ENCODE data around the gene VWA3B.
"Not testable (repeated sequence)": the region's sequence is repeated elsewhere in the genome, so short reads cannot be mapped to it uniquely, and the experiment has no call there.

VWA3B gene

DNA sequence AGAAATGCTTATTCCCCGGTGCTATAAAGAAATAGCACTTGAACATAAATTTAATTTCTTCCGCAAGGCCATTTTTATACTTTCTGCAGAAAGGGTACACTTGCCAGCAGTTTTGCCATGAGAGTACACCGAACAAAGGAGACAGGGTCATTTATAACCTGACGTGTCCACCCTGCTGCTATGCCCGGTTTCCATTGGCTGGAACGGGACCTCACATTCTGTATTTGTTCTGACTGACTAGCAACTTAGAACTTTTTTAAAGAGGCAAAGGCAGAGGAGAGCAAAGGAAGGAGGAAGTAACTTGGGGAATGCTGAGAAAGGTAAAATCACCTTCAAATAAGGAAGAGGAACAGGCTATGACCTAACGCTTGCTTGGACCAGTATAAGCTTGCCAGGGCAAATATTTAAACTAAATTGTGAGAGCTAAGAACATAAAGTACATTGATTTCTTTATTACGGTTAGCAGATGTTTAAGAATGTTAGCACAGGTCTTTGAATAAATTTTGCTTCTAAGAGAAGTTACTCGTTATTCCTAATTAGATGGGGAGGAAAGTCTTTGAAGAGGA lies 220.2 kb downstream of the VWA3B start:
- DNase-seq, result not testable (repeated sequence)

DNA sequence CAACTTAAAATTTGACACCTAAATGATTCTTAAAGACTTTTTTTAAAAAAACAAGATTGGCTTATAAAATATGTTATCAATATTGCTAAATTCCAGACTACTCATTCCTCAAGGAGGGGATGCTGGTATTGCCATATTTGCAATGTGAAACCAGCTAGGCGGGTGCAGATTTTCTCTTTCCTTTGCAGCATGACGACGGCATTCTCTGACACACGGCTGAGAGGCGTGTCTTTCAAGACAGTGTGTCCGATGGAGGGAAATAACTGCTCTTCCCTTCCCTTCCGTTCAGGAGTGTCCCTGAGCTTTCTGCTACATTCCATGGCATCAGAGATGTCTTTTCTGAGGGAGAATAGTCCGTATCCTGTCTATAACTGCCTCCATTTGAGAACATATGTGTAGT lies 221.1 kb downstream of the VWA3B start:
- DNase-seq, result no peak

DNA sequence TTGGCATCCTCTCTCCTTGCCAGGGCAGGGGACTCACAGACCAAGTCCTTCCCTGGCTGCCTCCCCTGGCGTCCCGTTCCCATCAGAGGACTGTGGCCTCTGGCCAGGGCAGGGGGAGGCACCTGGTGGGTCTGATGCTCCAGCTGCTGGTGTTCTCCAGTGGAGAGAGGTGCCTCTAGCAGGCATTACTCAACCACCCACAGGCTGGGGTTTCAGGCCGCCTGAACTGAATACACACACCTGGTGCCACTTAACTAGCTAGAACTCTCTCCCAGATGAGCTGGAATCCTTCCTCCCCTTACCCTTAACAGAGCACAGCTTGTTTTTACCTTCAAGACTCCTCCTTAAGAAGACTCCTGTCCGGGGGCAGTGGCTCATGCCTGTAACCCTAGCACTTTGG lies 221.6 kb downstream of the VWA3B start:
- DNase-seq, result no peak

DNA sequence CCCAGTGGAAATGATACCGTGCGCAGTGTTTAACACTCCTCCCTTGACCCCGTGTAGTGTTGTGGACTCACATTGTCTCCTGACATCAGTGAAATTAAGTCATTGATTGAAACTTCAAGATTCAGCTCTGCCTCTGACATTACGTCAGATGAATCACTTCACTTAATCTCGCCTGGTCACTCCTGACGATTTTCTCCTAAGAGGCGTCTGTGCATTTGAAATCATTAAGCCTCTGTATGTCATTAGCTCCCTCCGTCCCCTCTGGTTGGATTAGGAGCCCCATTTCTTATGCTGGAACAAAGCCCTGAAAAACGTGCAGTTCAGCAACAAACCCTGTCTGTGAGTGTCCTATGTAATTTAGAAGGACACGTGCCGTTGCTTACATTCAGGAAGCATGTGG lies 222.6 kb downstream of the VWA3B start:
- no peak for DNase-seq

DNA sequence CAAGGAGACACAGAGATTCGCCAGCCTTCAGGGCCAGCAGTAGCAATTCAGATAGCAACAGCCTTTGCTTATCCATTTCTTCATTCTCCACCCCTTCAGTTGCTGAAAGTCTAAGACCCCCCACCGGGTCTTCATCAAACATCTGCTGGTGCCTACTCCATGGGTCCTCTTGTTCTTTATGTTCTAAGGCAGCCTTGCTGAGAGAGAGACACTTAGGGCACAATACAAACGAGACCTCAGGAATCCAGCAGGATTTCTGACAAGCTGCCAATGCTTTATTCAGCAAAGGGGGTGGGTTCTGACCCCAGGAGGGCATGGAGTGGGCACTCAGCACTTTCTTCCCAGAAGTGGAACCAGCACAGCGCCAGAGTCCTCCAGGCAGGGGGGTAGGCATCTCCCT lies 223.0 kb downstream of the VWA3B start:
- no peak for DNase-seq

DNA sequence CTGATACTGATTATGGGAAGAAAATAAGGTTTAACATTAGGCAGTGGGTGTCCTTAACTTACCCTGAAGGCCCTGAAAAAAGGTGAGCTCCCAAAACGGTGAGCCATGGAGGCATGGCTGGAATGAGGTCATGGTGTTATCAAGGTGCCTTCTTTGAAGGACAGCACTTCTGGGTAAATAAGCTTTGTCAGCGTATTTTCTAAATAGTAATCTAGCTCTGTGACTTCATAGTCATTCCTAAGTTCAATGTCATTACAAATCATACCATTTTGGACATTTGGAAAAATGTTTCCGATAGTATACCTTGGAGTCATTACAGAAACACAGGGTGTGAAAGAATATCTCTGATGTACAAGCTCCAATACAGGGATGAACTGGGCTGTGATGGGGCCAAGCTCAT lies 224.1 kb downstream of the VWA3B start:
- no peak for DNase-seq

DNA sequence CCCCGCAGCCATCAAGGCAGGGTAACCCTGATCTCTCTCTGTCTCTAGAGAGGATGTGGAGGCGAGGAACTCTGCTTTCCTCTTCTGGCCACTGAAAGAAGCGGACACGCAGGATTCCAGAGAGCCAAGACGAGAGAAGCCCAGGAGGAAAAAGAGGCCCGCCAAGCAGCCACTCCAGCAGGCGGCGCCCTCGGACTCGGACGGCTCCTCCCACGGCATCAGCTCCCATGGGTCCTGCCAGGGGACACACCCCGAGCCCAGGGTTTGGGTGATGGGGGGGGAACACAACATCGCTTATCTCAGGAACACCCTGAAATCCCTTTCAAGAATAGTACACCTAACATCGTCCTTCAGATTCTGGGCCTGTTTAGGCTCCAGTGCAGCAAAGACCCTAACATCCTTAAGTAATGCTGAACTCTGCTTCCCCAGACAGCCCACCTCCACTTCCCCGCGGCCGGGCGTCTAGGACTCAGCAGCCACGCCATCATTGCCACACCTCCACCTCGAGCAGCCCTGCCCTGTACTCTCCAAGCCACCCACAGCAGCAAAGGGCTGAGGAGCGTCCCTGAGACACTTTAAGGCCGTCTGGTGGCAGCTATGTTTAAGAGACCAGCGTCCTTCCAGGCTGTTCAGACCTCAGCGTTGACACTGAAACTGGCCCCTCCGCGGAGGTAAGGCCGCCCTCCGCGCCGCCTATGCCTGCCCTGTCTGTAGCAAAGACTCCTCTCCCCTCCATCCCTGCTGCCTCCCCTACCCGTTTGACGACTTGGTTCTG lies 225.0 kb downstream of the VWA3B start:
- DNase-seq, result no peak

DNA sequence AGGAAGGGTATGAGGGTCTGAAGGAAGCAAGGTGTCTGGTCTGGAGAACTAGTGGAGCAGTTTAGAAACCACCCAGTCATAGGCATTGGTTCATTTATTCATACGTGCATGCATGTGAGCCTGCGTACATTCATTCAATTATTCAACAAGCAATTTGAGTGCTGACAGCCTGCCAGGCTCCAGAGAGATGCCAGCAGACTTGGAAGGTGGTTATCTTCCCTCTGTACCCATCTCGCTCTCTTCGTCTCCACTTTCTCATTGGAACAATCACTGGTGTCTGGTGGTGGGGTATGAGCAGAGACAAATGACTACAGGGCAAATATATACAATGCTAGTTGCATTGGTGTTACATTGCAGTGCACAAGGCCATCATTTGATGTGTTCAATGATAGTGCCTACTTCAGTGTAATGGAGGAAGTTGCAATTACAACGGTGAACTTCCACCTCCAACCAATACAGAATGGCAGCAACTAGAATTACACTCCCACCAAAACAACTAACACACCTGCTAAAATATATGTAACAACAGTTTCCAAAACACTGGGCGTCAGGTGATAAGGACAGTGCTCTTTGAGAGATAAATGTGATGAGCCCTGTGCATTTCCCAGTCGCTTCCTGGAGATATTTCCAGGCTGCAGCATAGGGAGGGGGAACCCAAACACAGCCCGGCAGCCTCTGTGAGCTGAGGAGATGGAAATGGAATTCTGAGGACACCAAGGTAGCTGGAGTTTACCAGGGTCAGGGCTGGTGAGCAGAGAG lies 226.7 kb downstream of the VWA3B start:
- DNase-seq, result no peak

DNA sequence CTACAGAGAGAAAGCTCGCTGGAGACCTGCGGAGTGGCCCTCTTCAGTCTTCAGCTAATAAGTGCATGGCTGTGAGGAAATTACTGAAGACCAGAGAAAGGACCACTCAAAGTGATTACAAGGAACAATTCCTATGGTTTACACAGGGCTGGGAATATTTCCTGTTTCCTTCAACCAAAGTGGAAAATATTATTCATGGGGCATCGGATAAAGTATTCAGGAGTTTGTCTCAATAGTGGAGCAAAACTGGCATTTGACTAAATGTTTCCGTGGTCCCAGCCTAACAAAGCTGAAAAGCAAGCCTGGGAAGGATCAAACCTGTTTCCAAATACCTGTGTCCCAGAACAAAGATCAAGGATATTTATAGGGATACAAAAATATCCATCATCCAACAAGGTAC lies 227.3 kb downstream of the VWA3B start:
- DNase-seq, result no peak

DNA sequence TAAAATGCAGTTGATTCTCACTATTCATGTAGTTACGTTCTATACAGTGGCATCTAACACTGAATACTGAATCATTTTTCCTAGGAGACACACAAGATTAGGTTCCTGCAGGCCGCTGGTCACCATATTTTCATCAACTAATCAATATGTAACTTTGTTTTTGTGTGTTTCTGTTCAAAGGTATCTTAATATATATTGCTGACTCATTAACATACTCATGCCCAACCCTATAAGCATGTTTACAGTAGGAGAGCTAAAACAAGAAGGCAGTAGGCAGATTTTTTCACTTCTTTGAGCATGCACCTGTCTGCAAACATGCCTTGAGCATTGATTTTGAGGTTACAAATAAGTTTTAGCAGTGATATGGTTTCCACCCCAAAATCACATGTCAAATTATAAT lies 229.0 kb downstream of the VWA3B start:
- no peak for DNase-seq

DNA sequence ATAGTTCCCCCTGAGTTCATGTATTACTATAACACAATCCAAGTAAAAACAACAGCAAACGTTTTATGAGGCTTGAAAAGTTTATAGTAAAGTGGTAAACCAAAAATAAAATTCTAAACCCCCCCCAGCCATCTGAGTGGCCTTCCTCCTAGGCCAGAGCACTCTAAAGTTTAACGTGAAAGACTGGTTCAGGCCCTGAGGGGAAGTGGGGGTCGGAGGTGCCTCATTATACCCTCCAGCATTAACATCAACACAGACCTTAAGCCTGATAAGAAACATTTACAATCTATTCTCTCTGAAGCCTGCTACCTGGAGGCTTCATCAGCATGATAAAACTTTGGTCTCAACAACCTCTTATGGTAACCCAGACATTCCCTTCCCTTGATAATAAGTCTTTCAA lies 230.2 kb downstream of the VWA3B start:
- no peak for DNase-seq

DNA sequence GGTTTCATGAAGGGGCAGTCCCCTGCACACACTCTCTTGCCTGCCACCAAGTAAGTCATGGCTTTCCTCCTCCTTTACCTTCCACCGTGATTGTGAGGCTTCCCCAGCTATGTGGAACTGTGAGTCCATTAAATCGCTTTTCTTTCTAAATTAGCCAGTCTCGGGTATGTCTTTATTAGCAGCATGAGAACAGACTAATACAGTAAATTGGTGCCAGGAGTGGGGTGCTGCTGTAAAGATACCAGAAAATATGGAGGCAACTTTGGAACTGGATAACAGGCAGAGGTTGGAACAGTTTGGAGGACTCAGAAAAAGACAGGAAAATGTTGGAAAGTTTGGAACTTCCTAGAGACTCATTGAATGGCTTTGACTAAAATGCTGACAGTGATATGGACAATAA lies 233.2 kb downstream of the VWA3B start:
- not testable (repeated sequence) for DNase-seq

DNA sequence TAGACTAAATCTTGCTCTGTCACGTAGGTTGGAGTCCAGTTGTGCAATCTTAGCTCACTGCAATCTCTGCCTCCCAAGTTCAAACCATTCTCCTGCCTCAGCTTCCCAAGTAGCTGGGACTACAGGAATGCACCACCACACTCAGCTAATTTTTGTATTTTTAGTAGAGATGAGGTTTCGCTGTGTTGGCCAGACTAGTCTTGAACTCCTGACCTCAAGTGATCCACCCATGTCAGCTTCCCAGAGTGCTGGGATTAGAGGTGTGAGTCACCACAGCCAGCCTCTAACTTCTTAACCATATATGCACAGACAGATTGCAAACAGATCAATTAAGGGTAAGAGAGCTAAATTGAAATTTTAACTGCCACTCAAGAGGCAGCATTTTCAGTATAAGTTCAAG lies 237.2 kb downstream of the VWA3B start:
- peak in 1 of 2 experiments; percentile 19 for DNase-seq

DNA sequence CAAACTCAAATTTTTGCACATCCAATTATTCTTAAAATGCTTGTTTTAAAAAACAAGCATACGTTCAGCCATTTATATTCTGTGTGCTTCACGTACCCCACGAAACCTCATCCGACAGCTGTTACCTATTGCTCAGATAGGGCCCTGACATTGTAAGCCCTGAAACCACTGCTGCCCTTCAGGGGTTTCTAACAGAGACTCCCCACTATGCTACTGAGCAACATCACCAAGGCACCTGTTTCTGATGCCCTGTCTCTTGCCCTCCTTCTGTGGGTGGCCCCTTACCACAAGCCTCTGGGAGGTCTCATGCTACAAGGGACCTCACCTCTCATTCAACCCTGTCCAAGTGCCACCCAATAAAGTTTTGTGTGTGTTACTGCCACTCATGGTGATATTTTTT lies 240.8 kb downstream of the VWA3B start:
- no peak for DNase-seq

DNA sequence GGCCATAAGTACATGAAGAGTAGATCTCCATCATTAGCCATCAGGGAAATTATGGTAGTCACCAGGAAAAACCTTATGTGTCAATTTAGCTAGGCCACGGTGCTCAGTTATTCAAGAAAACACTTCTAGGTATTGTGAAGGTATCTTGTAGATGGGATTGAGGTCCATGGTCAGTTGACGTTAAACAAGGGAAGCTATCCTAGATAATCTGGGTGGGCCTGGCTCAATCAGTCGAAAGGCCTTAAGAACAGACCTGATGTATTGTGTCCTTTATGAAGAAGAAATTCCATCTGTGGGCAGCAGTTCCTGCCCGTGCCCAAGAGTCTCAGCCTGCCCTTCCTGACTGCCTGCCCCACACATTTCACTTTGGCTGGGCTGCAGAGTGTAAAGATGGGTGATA lies 242.6 kb downstream of the VWA3B start:
- no peak for DNase-seq

DNA sequence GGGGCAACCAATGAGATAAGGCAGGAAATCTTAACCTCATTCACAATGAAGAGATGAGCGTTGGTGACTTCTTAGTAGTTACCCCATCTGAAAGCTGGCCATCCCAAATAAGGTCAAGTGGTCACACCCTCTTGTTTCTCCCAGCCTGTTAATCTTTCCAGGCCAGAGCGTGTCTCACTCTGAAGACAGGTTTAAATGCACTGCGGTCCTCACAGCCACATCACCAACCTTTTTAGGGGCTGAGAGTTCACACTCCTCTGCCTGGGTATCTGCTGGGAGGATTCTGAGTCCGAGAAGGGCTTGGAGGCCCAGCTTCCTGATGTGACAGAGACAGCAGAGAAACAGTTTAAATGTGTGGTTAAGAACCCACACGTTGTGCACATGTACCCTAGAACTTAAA lies 246.0 kb downstream of the VWA3B start:
- DNase-seq, result no peak

DNA sequence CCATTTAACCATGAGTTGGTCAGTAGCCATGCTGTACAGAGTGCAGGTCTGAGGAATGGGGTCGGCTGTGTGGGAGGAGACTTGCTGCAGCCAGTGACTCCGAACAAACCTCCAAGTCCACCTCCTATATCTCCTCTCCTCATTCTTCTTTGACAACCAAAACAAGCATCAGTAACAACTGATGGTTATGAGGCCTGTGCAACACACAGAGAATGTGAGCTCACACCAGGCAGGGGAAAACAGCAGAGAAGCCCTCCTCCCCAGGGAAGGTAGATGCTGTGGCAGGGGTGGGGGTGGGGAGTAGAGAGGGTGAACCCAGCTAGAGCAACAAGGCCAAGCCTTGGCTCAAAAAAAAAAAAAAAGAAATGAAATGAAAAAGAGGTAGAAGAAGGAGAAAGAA lies 247.0 kb downstream of the VWA3B start:
- DNase-seq, result no peak

DNA sequence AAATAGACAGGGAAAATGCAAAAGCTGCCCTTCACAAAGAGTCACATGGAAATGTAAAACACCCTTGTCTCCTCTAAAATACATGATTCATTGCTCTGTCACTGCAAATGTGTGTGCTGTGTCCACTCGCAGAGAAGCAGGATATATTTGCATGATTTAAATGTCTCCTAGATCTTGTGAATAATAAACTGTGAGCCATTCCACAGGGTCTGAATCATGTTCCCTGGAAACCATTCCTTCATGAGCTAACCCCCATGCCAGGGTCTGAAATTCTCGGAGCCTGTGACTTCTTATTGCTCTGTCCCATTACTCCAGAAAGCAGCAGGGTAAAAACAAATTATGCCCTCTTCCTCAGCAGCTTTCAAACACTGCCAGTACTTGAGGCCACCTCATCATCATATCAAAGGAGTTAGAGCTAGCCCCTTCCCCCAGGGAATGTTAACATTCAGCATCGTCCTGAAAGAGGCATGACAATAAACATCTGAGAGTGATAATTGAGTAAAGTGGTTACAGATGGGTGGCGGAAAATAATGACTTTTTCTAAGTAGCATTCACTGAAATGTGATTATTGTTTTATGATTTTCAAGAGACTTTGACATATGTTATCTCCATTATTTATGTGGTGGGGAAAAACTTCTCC lies 247.6 kb downstream of the VWA3B start:
- DNase-seq, result peak; percentile 45 to 63

DNA sequence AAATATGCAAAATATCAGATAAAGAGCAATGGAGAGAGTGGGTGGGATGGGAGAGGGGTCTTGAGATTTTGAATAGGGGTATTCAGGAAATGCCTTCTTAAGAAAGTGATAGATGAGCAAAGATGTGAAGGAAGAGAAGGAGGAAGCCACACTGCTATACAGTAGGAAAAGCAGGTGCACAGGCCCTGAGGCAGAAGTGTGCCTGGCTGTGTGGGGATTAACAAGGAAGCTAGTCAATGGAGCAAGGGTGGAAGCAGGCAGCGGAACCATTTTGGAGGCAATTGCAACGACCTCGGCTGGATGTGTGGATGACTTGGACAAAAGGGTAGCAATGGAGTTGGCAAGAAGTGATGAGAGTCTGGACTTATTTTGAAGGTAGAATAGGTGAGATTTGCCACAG lies 248.3 kb downstream of the VWA3B start:
- DNase-seq, result no peak

DNA sequence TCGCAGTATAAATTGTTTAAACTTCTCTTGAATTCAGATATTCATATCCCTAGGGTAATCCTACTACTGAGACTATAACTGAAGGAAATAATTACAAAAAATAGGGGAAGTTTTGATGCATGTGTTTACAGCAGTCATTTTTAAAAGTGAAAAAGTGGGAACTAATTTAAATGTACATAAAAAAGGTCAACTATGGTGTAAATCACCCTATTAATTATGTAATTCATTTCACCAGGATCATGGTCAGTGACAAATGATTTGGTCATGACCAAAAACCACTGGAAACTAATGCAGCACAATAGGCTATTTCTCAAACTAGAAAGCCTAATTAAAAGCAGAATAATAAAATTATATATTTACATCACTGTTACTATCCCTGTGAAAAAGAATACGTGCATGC lies 254.3 kb downstream of the VWA3B start:
- no peak for DNase-seq

DNA sequence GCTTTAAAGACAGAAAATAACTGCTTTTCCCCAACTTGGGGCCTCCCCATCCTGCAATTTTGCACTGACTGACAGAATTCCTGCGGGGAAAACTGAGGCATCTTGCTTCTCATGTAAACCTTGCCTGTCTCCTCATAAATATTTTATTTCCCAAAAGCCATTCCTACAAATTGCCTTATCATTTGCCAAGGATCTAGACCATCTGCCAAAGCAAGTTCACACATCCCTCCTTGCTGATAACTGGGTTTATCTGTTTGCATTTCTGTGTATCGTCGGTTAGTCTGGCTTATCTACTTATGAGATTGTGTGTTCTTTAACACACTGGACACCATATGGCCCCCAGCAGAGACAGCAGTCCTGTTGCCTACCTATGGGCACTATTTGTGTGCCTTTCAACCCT lies 256.3 kb downstream of the VWA3B start:
- peak; percentile 10 to 76 for DNase-seq

DNA sequence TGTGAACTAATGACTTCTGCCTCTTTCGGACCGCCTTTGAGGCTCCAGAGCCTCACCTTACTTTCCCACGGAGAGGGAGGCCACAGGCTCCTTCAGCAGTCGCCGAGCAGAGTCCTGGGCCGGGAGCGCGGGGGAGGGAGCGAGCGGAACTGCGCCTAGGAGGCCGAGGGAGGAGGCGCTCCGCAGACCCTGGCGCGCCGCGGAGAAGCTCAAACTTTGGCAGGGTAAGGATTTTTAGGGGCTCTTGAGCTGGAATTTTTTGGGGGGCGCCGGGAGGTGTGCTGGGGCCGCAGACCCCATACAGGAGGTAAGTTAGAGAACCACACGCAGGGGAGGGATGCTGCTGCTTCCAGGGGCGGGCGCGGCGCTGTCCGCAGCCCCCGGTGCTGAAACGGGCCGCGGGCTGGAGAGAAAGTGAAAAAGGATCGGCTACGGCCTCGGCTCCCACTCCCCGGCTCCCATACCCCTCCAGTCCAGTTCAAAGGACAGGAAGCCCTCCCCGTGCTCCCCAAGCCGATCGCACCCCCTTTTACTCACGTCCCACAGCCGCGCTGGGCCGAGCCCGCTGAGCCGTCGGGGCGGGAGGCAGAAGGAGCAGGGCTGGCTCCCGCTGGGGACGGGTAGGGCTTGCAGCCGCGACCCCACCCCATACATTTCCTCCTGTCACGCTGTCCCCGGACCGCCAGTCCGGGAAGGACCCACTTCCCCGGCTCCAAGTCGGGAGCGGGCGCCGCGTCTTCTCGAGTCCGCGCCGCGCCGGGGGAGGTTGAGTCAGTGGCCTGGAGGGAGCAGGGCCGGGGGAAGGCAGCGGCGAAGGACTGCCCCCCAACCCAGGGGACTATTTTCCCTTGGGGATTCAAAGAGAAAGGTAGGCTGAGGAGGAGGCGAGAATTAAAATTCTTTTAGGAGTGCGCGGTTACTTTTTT lies 259.6 kb downstream of the VWA3B start, which contains the start of gene CNGA3:
TSS of gene CNGA3 (plus strand) at position 146 of the 926 bp plus-strand sequence. CDS start 23,520 bp downstream, outside the sequence.
- DNase-seq, result peak in 1 of 2 experiments; percentile 20

All from NCI-H524 (cell line).